ENCODE measurements around the gene ZNF878. TPM values are rescaled to one million over a fixed set of nuclear protein-coding genes. Genes with fewer than 3 reads are reported as not detected.

The ZNF878 gene
- total and polyA plus RNA-seq, 2 of the 13 experiments (the other 11 are each of a cell fraction or from before 2014, with no cell fraction given), result 0.46 to 5.2 TPM

GRCh38 chr19:12064590-12065538 lies 12.1 kb upstream of the ZNF878 start, which contains the start of gene ZNF844 (continued):
- TF ChIP-seq, protein P1, sequence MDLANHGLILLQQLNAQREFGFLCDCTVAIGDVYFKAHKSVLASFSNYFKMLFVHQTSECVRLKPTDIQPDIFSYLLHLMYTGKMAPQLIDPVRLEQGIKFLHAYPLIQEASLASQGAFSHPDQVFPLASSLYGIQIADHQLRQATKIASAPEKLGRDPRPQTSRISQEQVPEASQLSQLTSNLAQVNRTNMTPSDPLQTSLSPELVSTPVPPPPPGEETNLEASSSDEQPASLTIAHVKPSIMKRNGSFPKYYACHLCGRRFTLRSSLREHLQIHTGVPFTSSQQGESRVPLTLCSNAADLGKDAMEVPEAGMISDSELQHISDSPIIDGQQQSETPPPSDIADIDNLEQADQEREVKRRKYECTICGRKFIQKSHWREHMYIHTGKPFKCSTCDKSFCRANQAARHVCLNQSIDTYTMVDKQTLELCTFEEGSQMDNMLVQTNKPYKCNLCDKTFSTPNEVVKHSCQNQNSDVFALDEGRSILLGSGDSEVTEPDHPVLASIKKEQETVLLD (CRISPR knock-in tag; IDR thresholded peaks at IDR 0.05; ENCODE audit: low read depth), result no peak
- TF ChIP-seq PTBP1 (IDR thresholded peaks at IDR 0.05; ENCODE audit: low read depth, low read length, poor library complexity, severe bottlenecking) (no peak), POLR2AphosphoS2 (IDR thresholded peaks at IDR 0.05; ENCODE audit: low read depth, low read length) (no peak), ZNF720 (CRISPR knock-in tag; IDR thresholded peaks at IDR 0.05) (no peak), SNAI1 (CRISPR knock-in tag; IDR thresholded peaks at IDR 0.05; ENCODE audit: borderline replicate concordance) (no peak), ZBTB26 (CRISPR knock-in tag; IDR thresholded peaks at IDR 0.05; ENCODE audit: borderline replicate concordance) (no peak), LRRFIP1 (CRISPR knock-in tag; conservative IDR thresholded peaks at IDR 0.05) (no peak), ZNF572 (CRISPR knock-in tag; IDR thresholded peaks at IDR 0.05) (no peak), ZNF556 (CRISPR knock-in tag; IDR thresholded peaks at IDR 0.05; ENCODE audit: borderline replicate concordance) (no peak), JUND (CRISPR knock-in tag; IDR thresholded peaks at IDR 0.05) (no peak), ZNF138 (CRISPR knock-in tag; IDR thresholded peaks at IDR 0.05; ENCODE audit: low read depth) (no peak), ATF7 (IDR thresholded peaks at IDR 0.05) (no peak), ATF7 (CRISPR knock-in tag; IDR thresholded peaks at IDR 0.05) (no peak), ZFY (CRISPR knock-in tag; IDR thresholded peaks at IDR 0.05) (peak; percentile 55; the same call in 1 of the 2 replicates), HDAC6 (IDR thresholded peaks at IDR 0.05; ENCODE audit: low read depth, low read length) (no peak), ZMYM4 (CRISPR knock-in tag; IDR thresholded peaks at IDR 0.05) (peak; percentile 63), TCF7 (IDR thresholded peaks at IDR 0.05; ENCODE audit: low read depth) (no peak), HCFC1 (IDR thresholded peaks at IDR 0.05; ENCODE audit: low read depth, low read length) (no peak)
- TF ChIP-seq, protein P2, sequence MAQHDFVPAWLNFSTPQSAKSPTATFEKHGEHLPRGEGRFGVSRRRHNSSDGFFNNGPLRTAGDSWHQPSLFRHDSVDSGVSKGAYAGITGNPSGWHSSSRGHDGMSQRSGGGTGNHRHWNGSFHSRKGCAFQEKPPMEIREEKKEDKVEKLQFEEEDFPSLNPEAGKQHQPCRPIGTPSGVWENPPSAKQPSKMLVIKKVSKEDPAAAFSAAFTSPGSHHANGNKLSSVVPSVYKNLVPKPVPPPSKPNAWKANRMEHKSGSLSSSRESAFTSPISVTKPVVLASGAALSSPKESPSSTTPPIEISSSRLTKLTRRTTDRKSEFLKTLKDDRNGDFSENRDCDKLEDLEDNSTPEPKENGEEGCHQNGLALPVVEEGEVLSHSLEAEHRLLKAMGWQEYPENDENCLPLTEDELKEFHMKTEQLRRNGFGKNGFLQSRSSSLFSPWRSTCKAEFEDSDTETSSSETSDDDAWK (CRISPR knock-in tag; IDR thresholded peaks at IDR 0.05), result no peak
- TF ChIP-seq, protein P3, sequence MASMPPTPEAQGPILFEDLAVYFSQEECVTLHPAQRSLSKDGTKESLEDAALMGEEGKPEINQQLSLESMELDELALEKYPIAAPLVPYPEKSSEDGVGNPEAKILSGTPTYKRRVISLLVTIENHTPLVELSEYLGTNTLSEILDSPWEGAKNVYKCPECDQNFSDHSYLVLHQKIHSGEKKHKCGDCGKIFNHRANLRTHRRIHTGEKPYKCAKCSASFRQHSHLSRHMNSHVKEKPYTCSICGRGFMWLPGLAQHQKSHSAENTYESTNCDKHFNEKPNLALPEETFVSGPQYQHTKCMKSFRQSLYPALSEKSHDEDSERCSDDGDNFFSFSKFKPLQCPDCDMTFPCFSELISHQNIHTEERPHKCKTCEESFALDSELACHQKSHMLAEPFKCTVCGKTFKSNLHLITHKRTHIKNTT (CRISPR knock-in tag; IDR thresholded peaks at IDR 0.05), result no peak
